ENCODE measurements around the gene TRIM40. TPM values are rescaled to one million over a fixed set of nuclear protein-coding genes. Genes with fewer than 3 reads are reported as not detected.
"Not testable (repeated sequence)": the region's sequence is repeated elsewhere in the genome, so short reads cannot be mapped to it uniquely, and the experiment has no call there.

The TRIM40 gene
- total RNA-seq, 1 experiment from 2014 or later = not detected

- no peak for DNase-seq (ENCODE audit: low read depth)
Measured at GRCh38 chr6:30113003-30113759, 22.8 kb upstream of the TRIM40 start, which contains the start of gene TRIM31. Gene TRIM31, minus strand, starts transcription at chr6:30113090. Its CDS starts 285 bp downstream, at chr6:30112805.

DNA sequence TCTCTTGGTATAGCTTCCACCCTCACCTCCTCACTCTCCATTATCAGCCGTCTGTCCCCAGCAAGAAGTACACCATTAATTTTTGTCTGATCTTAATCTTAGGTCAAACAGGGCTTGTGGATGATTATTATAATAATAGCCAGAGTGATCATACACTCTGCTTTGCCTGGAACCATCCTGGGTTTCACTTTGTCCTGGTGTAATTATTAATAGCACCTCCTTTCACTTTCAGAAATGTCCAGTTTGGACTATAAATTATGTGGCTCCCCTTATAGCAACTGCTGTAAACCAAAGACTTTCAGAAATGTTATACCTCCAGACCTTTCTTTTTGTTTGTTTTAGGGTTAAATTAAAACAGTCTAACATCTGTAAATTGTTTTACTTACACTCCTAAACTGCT lies 22.1 kb upstream of the TRIM40 start:
- DNase-seq (ENCODE audit: low read depth) = no peak

GRCh38 chr6:30116724-30117123 lies 19.2 kb upstream of the TRIM40 start:
- no peak for DNase-seq (ENCODE audit: low read depth)

- not testable (repeated sequence) for DNase-seq (ENCODE audit: low read depth)
Measured at GRCh38 chr6:30118691-30119090, 17.2 kb upstream of the TRIM40 start.

DNA sequence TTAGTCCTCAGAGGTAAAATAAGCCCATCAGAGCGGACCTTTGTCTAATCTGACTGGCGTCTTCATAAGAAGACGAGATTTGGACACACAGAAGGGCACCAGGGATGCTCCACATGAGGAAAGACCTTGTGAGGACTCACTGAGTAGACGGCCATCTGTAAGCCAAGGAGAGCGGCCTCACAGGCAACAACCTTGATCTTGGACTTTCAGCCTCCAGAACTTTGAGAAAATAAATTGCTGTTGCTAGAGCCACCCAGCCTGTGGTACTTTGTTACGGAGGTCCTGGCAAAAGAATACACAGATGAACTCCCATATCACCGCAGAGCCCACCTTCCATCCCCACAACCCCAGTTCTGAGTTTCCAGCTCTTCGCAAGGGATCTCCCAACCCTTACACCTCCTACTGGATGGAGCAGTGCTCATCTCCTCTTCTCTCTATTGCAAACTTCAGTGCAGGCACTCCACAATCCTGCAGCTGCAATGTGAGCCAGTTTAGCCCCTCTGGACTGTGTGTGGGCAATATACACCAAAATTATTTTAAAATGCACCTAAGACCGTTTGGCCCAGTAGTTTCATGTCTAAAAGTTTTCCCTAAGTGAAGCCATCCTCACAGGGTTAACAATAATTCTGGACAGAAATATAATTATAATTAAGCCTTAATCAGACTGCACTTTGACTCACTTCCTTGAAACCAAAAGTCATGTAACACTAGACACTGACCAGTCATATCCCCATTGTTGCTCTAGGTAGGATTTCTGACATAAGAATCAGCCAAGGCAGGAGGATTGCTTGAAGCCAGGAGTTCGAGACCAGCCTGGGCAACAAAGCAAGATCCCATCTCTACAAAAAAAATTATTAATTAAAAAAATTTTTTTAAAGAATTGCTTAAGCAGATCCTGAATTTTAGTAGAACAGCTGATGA lies 14.2 kb upstream of the TRIM40 start:
- DNase-seq (ENCODE audit: low read depth) = no peak

DNA sequence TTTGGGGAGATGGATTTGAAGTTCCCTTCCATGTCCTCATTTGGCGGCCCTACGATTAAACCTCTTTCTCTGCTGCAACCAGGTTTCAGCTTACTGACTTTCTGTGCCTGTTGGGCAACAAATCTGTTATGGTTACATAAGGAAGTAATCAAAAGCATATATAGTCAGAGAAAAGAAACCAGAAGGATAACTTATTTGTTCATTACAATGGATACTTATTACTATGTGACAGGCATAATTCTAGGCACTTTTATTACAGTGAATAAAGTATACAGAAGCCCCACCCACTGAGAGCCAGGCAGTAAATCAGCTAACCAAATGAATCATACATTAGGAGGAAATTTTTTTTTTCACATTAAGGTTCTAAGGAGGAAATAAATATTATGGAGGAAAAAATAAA lies 13.4 kb upstream of the TRIM40 start:
- no peak for DNase-seq (ENCODE audit: low read depth)

DNA sequence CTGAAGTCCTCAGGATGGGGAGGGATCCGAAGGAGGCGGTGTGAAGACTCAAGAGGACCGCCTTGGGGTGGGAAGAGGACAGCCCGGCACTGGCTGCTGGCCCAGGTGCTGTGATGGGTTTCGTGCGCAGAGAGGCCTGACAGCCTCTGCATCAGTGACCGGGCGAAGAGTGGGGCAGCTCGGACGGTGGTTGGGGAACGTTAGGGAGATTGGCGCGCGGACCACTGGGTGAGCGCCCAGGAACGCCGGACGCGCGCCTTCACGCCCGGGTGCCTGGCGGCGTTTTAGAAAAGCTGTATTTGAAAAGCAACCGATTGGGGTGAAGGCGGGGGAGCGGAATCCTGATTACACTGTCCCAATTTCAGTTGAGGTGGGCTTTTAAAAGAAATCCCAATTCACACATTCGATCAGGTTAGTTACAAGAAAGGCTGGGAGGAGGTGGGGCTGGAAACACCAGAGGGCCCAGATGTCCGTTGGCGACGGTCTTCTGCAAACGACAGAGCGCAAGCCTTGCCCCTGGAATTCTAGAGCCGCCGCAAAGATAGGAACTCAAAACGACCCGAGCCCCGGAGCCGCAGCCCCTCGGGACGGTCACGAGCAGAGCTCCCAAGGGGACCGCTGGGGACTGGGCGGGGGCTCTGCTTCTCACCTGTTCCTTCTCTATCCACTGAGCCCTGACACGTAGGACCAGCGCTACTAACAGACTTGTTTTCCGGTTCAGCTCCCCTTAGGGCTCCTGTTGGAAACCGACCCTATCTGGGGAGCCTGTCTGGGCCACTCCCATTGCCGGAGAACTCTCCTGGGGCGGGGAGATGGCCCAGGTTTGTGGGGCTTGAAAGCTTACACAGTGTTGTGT lies 8.5 kb upstream of the TRIM40 start:
- no peak for DNase-seq (ENCODE audit: low read depth)

GRCh38 chr6:30129265-30130178 lies 6.4 kb upstream of the TRIM40 start:
- DNase-seq (ENCODE audit: low read depth) = no peak

DNA sequence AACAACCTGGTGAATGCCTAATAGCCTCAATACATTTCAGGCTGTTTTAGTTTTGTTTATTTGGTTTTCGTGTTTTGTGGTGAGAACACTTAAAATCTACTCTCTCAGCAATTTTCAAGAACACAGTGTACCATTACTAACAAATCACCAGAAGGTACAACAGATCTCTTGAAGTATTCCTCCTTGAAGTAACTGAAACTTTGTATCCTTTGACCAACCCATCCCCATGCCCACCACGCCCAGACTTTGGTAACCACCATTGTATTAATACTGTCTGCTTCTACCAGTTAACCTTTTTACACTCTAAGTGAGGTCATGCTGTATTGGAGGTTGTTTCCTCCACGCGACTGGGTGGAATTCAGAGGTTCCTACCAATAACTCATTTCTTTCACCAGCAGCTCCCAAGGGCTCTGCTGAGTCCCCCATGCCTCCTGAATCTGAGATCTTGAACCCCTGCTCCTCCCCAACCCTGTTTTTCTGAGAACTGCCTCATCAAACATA lies 5.7 kb upstream of the TRIM40 start:
- no peak for DNase-seq (ENCODE audit: low read depth)

- peak; percentile 66 for DNase-seq (ENCODE audit: low read depth)
Measured at GRCh38 chr6:30130887-30131862, 4.8 kb upstream of the TRIM40 start.

- DNase-seq (ENCODE audit: low read depth) = no peak
Measured at GRCh38 chr6:30131947-30132497, 3.9 kb upstream of the TRIM40 start.

DNA sequence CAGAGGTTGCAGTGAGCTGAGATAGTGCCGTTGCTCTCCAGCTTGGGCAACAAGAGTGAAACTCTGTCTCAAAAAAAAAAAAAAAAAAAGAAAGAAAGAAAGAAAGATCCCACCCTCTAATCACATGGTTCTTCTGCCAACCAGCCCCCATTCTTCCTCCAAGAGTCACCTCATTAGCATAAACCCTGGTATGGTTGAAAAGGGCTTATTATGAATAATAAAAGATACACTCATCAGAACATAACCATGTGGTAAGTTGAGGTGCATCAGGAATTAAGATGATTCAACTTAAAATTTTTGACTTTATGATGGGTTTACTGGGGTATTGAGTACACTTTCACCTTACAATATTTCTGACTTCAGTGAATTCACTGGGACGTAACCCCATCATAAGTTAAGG lies 793 bp upstream of the TRIM40 start:
- DNase-seq (ENCODE audit: low read depth) = no peak

GRCh38 chr6:30136570-30137286 lies 788 bp downstream of the TRIM40 start:
- no peak for DNase-seq (ENCODE audit: low read depth)

DNA sequence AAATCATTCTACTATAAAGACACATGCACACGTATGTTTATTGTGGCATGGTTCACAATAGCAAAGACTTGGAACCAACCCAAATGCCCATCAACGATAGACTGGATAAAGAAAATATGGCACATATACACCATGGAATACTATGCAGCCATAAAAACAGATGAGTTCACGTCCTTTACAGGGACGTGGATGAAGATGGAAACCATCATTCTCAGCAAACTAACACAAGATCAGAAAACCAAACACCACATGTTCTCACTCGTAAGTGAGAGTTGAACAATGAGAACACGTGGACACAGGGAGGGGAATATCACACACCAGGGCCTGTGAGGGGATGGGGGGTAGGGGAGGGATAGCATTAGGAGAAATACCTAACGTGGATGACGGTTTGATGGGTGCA lies 4.3 kb downstream of the TRIM40 start:
- not testable (repeated sequence) for DNase-seq (ENCODE audit: low read depth)

- DNase-seq (ENCODE audit: low read depth) = no peak
Measured at GRCh38 chr6:30142665-30143064, 6.7 kb downstream of the TRIM40 start.

- no peak for DNase-seq (ENCODE audit: low read depth)
Measured at GRCh38 chr6:30143780-30144179, 7.8 kb downstream of the TRIM40 start.

DNA sequence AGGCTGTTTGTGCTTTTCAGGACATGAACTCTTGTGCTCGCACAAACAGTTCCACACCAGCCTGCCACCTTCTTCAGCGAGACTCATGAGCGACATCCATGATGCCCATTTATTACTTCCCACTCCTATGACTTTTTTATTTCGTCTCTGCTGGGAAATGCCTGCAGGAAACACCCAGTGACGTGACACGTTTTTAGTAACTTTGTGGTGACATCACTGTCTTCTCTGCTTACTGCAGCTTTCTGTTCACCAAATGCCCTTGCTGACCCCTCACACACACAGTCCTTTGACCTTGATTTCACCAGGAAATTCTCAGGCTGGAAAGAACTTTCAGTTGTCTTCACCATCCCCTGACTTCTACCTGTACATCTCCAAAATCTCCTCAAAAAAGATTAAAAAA lies 8.9 kb downstream of the TRIM40 start:
- no peak for DNase-seq (ENCODE audit: low read depth)

GRCh38 chr6:30145818-30146217 lies 9.9 kb downstream of the TRIM40 start:
- no peak for DNase-seq (ENCODE audit: low read depth)
